ENCODE results near the gene NSMCE3. TPM values are rescaled to one million over a fixed set of nuclear protein-coding genes. Genes with fewer than 3 reads are reported as not detected.

Gene NSMCE3
- total RNA-seq, 4 donors from 2014 or later: 10.6 to 16.4 (median 13.9) TPM

GRCh38 chr15:29223640-29224039 is 46.0 kb downstream of the NSMCE3 start:
- no peak for ATAC-seq
- Histone ChIP-seq H3K9me3 (no peaks in the 10 kb centered on the region), H3K36me3 (no peaks in the 10 kb centered on the region), H3K4me3 (no peak overlapping the region), H3K27ac (no peak overlapping the region), H3K4me1 (no peaks in the 10 kb centered on the region), H3K27me3 (peaks cover 29% of the 10 kb centered on the region)
- WGBS, 2 donors (ENCODE audit: low coverage in 1 of 2): 37 to 96% methylated on average over 2 to 4 of the region's 11 CpGs
- TF ChIP-seq CTCF (IDR thresholded peaks at IDR 0.05) (no peak), EP300 (IDR thresholded peaks at IDR 0.05) (no peak), POLR2A (IDR thresholded peaks at IDR 0.05) (no peak), POLR2AphosphoS5 (IDR thresholded peaks at IDR 0.05) (no peak)

DNA sequence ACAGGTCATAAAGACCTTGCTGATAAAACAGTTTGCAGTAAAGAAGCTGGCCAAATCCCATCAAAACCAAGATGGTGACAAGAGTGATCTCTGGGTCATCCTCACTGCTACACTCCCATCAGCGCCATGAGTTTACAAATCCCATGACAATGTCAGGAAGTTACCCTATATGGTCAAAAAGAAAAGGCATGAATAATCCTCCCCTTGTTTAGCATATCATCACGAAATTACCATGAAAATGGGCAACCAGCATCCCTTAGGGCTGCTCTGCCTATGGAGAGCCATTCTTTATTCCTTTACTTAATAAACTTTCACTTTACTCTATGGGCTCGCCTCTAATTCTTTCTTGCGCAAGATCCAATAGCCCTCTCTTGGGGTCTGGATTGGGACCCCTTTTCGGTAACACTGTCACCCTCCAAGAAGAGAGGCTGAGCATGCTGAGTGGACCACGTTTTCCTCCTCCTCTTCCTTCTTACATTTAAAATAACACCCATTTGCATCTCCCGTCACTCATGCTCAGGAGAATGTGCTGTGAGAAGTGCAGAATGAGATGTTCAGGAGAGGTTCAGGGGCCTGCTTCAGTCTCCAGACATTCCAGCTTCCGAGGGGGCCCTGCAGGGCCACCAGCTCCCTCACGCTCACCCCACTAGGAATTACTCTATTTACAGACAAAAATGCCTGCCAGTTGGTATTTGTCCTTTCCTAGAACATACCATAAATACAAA is 47.3 kb downstream of the NSMCE3 start:
- no peaks in the 10 kb centered on the region for H3K9me3 ChIP-seq
- no peaks in the 10 kb centered on the region for H3K36me3 ChIP-seq
- no peak overlapping the region for H3K27ac ChIP-seq
- H3K4me3 ChIP-seq: no peak overlapping the region
- H3K27me3 ChIP-seq: peaks cover 22% of the 10 kb centered on the region
- H3K4me1 ChIP-seq: no peaks in the 10 kb centered on the region
- ATAC-seq: no peak
- WGBS, 2 donors (ENCODE audit: low coverage in 1 of 2): 76 to 80% methylated on average over 9 of the region's 9 CpGs
- TF ChIP-seq EP300 (IDR thresholded peaks at IDR 0.05) (no peak), POLR2AphosphoS5 (IDR thresholded peaks at IDR 0.05) (no peak), CTCF (IDR thresholded peaks at IDR 0.05) (no peak), POLR2A (IDR thresholded peaks at IDR 0.05) (no peak)

- no peaks in the 10 kb centered on the region for H3K9me3 ChIP-seq
- no peak overlapping the region for H3K27ac ChIP-seq
- 69% methylated on average over 7 of the region's 7 CpGs for WGBS, 2 donors (ENCODE audit: low coverage in 1 of 2)
- no peak for ATAC-seq
- TF ChIP-seq POLR2A (IDR thresholded peaks at IDR 0.05) (no peak), CTCF (IDR thresholded peaks at IDR 0.05) (no peak), EP300 (IDR thresholded peaks at IDR 0.05) (no peak)
- no peak overlapping the region for H3K4me3 ChIP-seq
- H3K27me3 ChIP-seq: peaks cover 11% of the 10 kb centered on the region
- no peaks in the 10 kb centered on the region for H3K36me3 ChIP-seq
- H3K4me1 ChIP-seq: no peaks in the 10 kb centered on the region
These were observed 48.8 kb downstream of the NSMCE3 start for GRCh38 chr15:29220852-29221251.

GRCh38 chr15:29216955-29217354 is 52.7 kb downstream of the NSMCE3 start:
- no peak for ATAC-seq
- Histone ChIP-seq H3K36me3 (no peaks in the 10 kb centered on the region), H3K27ac (no peak overlapping the region), H3K9me3 (peaks cover 0 to 5% (median 0%) of the 10 kb centered on the region in 3 donors), H3K4me1 (no peaks in the 10 kb centered on the region), H3K27me3 (no peaks in the 10 kb centered on the region), H3K4me3 (no peak overlapping the region)
- 10 to 28% methylated on average over 2 to 3 of the region's 3 CpGs for WGBS, 2 donors (ENCODE audit: low coverage in 1 of 2)
- TF ChIP-seq EP300 (IDR thresholded peaks at IDR 0.05) (no peak), CTCF (IDR thresholded peaks at IDR 0.05) (no peak), POLR2AphosphoS5 (IDR thresholded peaks at IDR 0.05) (no peak), POLR2A (IDR thresholded peaks at IDR 0.05) (no peak)

Small RNA genes lying within 50 kb of the gene (small RNA-seq; reads per million reads assigned to genes)
- 0 reads per million in 4 donors for gene RF00201
